NCI-H526 (cell line): ENCODE measurements around the gene CHCHD4.
"Not testable (repeated sequence)": the region's sequence is repeated elsewhere in the genome, so short reads cannot be mapped to it uniquely, and the experiment has no call there.

Experiments used
- DNase-seq, 2 experiments: peaks; one replicate each; lab custom pipeline; 2025; lab: John Stamatoyannopoulos, UW

The CHCHD4 gene

DNA sequence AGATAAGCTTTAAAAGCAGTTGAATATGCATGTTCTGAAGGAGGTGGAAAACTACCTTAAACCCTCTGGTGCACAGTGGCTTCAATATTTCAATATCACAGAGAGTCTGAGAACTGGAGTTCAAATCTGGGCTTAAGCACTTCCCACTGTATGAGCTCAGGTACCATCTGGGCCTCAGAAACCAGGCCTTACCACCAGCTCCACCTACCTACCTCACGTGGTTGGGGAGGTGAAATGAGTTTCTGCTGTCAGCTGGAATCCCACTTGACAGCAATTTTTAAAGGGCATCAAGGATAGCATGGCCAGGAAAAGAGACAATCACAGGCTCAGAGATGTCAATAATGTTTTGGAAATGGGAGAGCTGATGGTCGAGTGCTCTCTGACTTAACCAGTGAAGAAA is 5.0 kb downstream of the CHCHD4 start:
- no peak for DNase-seq

DNA sequence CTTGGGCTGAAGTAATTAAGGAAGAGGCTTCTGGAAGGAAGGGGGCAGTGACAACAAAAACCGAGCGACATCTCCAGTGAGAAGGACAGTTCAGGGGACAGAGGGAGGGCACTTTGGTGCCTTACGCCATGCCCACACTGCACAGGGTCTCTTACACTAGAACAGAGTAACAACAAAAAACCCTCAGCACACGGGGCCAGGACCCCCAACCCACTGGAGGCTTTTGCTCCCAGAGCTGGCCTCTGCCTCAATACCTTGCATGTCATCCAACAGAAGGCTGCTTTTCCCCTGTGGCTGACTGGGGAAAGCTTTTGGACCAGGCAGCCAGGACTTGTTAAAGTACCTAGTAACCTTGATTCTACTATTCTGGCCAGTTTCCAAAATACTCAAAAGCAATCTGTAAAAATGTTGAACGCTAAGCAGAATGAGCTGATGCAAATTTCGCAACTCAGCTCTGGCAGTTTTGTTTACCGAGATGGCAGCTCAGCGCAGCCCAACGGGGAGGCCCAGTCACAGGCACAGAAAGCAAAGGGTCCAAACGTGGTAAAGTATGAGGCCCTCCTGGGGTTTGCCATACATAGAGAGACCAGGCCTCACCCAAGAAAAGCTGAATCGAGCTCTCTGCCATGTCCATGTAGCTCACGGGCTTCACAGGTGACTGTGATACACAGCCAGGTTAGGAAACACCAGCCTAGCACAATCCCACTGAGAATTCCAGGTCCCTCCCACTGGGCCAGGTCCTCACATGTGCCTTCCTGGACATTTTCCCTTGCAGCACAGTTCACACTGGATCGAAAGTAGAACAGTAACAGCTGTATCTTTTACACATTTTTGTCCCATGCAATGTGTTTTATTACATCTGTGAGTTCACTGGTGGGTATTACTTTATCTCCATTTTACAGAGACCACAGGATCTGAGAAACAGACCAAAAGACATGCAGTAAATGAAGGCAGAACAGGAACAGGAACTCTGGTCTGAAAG is 6.0 kb downstream of the CHCHD4 start:
- DNase-seq = peak in 1 of 2 experiments; percentile 64

DNA sequence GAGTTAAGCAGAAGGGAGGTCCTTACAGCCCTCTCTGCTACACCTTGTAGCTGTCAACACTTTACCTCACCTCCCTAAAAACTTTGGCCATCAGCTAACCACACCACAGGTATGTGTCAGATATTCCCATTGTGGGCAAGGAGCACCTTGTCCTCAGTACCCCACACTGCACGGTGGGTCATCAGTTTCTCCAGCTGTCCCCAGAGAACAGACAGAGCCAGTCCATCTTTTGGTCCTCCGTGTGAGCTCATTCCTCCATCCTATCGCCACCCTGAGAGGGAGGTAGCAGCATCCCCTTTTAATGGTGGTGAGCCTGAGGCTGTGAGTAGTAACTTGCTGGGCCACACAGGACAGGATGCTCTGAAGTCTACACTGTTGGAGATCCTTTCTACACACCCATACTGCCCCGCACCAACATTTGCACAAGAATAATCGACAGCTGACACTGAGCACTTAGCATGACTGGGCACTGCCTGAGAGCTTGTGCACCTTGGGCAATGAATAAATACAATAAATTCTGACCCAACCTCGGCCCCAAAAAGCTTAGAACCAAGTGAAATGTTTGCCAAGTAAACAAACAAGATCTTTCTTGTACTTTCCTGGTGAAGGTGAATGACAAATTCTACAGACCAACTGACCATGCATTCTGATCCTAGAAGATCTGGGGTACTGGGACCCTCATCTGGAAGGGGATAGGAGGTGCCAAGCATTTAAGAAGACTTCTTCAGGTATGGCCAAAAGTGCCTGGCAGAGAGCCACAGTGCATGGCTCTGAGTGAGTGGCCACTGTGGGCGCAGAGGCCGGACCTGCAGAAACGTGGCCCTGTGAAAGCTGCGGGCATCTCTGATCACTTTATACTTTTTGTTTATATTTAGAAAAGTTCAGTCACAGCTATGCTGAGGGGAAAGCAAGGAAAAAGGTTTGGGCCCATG is 6.9 kb downstream of the CHCHD4 start:
- no peak for DNase-seq

DNA sequence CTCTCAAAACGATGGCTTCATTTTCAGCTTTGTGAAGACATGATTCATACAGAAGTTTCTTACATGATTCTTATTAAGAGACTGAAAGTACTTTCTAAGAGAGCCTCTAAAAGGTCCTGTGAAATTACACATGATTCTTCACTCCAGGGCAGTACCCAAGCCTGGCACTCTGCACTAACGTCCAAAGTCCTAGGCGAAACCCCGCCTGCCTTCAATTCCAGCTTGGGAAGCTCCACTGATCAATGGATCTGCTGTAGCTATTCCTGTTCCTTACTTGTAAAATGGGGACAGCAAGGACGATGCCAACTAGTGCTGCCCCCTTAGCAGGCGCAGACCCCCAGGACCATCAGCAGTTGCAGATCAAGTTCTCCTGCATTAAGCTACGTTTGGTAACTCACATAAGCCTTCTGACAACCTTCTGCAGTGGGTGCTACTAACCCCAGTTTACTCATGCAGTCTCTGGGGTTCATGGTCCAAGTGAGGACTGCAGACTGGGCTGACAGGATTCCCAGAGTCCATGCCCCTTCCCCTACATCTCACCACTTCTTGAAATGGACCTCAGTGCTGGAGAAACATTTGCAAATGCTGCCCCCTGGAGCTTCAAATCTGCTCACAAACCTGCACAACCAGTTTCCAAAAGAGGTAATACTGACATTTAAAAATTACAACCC is 10.6 kb downstream of the CHCHD4 start:
- peak in 1 of 2 experiments; percentile 53 for DNase-seq

DNA sequence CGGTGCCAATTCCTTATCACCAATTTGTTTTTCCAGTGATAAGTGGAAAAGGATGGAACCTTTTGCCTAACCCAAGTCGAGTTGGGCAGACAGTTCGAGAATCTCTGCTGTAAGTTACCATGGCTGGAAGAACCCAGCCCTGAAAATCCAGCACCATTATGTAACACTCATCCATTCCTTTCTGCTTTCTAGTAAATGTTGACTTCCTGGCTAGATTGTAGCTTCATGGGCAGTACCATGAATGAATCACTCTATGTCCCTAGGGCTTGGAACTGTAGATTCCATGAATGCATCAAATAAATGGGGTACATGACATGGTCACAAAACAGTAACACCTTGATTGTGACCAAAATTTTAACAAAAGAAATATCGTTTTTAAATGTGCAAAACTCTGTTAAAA is 14.0 kb downstream of the CHCHD4 start:
- DNase-seq = no peak

DNA sequence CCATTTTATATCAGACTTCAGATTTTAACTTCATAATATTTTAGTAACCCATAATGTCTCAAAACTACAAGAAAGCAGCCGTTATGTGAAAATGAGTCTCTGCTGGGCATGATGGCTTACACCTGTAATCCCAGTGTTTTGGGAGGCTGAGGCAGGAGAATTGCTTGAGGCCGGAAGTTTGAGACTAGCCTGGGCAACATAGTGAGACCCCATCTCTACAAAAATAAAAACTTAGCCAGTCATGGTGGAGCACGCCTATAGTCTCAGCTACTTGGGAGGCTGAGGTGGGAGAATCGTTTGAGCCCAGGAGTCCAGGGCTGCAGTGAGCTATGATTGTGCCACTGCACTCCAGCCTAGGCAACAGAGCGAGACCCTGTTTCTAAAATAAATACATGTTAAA is 14.8 kb downstream of the CHCHD4 start:
- DNase-seq = not testable (repeated sequence)

DNA sequence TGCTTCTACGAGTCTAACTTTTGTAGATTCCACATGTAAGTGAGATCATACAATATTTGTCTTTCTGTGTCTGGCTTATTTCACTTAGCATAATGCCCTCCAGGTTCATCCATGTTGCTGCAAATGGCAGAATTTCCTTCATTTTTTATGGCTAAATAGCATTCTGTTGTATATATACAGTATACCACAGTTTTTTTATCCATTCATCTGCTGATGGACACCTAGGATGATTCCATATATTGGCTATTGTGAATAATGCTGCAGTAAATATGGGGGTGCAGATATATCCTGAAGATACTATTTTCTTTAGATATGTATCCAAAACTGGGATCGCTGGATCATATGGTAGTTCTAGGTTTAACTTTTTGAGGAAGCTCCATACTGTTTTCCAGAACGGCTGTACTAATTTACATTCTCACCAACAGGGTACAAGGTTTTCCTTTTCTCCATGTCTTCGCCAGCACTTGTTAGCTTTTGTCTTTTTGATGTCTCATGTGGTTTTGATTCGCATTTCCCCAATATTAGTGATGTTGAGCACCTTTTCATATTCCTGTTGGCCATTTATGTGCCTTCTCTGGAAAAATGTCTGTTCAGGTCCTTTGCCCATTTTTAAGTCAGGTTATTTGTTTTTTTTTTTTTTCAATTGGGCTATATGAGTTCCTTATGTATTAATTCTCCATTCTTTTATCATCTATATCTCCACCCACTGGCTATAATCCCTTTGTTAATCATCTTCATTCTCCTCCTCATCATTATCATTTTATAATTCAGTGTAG is 26.9 kb downstream of the CHCHD4 start:
- no peak for DNase-seq

DNA sequence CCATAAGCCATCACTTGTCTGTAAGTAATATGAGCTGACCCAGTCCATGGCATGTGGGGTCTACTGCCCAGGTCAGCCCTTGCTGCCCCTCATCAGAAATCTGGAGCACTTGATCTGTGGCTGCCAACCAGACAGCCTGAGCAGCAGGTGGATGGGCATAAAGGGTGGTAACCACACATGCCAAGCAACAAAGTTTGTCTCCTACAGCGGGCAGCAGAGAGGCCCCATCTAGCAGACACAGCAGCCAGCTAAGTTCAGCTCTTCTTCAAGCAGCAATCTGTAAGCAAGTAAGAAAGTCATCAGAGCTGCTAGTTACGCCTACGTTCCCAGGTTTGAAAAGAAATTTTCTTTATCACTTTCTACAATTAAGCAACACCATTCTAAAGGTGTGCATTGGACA is 27.9 kb downstream of the CHCHD4 start:
- DNase-seq = no peak

DNA sequence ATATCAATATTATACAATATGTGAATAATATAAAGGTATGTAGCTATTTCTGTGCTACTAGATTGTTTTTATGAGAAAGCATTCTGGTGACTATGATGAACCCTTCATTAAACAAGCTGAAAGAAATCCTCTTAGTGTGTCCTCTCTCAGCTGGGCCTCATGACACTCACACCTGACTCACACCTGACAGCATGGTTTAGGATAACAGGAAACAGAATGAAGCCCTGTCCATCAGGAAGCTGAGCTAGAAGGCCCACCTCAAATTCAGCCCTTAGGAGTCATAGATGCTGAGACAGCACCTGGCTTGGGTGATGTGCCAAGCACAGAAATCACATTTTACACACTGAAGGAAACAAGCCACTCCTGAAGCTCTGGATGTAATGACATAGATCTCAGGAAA is 30.8 kb downstream of the CHCHD4 start:
- no peak for DNase-seq

DNA sequence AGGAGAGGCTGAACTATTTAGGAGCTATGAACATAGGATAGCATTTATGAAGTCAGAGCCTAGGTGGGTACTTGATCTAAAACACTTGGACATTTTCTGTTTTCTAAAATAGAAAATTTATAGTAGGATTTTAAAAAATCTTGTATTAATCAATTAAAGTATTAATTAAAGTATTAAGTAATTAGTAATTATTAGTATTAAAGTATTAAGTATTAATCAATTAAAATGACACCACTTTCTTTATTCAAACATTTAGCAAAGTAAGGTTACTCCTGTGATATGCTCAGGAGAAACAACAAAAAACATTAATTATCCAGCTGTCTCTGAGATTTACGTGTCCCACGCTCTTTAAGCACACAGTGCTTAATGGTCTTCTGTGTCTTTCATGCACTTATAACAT is 32.2 kb downstream of the CHCHD4 start:
- DNase-seq = no peak

DNA sequence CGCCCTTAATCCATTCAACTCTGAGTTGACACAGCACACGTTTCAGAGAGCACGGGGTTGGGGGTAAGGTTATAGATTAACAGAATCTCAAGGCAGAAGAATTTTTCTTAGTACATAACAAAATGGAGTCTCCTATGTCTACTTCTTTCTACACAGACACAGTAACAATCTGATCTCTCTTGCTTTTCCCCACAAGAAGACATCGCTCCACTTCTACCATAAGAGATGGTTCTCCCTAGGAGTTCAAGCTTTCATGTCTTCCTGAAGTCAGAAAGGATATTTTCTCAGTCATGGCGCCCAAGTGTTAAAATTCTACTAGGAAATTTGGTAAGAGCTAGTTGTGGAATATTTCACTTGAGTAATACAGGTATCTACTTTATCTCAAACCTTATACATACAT is 32.7 kb downstream of the CHCHD4 start:
- DNase-seq = not testable (repeated sequence)

DNA sequence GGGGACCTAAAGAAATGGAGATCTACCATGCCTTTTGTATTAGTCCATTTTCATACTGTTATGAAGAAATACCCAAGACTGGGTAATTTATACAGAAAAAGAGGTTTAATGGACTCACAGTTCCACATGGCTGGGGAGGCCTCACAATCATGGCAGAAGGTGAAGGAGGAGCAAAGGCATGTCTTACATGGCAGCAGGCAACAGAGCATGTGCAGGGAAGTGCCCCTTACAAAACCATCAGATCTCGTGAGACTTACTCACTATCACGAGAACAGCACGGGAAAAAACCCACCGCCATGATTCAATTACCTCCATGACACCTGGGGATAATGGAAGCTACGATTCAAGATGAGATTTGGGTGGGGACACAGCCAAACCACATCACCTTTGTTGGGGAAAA is 37.2 kb downstream of the CHCHD4 start:
- DNase-seq = not testable (repeated sequence)

DNA sequence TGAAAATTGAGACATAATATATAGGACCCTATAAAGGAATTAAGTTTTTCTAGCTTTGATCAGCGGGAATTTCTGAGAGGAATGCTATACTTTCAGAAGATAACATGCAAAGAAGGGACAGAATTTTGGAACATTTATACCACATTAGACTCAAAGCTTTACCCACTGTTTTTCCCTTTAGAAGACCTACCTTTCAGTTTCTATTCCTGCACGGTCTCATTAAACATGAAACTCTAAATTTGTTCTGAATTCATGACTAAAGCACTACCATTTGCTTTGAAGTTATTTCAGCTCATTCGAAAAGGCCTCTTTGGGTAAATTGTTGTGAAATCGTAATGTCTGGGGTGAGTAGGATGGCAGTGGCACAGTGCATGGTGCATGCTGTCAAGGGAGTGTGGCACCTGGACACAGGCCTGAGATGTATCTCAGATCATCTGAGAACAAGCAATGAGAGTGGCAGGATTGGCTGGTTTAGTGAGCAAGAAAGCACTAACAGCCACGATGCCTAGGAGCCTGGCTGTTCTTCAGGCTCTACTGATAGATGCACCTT is 42.5 kb downstream of the CHCHD4 start:
- DNase-seq = no peak

DNA sequence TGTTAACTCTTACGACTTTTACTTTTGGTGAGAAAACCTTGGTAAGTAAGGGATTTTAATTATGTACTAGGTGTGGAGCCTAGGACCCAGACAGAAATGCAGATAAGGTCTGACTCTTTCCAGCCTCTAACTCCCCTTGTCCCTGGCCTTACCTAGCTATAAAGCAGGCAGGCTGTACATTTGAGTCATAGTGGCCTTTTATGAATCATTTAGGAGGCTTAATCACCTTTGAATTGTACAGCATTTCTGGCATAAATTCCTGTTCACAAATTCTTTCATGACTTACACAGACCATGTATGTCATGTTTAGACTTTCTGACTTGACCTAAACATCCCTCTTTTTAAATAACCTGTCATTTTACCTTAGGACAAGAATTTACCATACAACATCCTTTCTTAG is 47.4 kb downstream of the CHCHD4 start:
- DNase-seq = no peak

DNA sequence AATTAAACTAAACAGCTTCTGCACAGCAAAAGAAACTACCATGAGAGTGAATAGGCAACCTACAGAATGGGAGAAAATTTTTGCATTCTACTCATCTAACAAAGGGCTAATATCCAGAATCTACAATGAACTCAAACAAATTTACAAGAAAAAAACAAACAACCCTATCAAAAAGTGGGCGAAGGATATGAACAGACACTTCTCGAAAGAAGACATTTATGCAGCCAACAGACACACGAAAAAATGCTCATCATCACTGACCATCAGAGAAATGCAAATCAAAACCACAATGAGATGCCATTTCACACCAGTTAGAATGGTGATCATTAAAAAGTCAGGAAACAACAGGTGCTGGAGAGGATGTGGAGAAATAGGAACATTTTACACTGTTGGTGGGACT is 49.4 kb downstream of the CHCHD4 start:
- DNase-seq = not testable (repeated sequence)

DNA sequence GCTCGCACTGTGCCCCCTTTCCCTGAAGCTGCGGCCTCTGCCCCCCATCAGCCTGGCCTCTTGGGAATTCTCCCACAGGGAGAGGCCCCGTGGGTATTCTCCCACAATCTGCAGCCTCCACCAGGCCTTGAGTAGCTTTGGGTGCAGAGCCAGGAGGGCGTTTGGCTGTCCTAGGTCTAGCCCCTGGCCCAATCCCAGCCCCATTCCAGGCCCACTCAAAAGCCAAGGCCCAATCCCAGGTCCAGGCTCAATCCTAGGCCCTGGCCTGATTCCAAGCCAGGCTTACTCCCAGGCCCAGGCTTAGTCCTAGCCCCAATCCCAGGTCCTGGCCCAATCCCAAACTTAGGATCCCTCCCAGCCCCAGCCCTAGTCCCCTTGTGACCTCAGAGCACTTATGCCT is 59.8 kb downstream of the CHCHD4 start:
- no peak for DNase-seq

DNA sequence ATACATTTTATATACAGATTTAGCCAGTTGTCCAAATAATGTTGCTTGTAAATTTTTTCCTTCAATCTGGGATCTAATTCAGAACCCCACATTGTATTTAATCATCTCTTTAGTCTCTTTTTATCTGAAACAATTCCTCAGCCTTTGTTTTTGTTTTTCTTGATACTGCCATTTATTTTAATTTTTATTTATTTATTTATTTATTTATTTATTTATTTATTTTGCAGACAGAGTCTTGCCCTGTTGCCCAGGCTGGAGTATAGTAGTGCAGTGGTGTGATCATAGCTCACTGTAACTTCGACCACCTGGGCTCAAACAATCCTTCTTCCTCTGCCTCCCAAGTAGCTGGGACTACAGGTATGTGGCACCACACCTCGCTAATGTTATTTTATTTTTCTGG is 61.5 kb downstream of the CHCHD4 start:
- no peak for DNase-seq
